HG03354 (cell line): ENCODE data around the gene LRIG1.

Experiments used
- ATAC-seq: cut with Tn5 transposase; IDR thresholded peaks from one replicate; pipeline ENCODE4 v1.9.1; 2021; ENCODE audit warnings: mild to moderate bottlenecking; ENCODE audit not compliant: unreplicated experiment, poor library complexity, severe bottlenecking

The LRIG1 gene

GRCh38 chr3:66507423-66508260 is 6.8 kb upstream of the LRIG1 start:
- ATAC-seq = no peak

DNA sequence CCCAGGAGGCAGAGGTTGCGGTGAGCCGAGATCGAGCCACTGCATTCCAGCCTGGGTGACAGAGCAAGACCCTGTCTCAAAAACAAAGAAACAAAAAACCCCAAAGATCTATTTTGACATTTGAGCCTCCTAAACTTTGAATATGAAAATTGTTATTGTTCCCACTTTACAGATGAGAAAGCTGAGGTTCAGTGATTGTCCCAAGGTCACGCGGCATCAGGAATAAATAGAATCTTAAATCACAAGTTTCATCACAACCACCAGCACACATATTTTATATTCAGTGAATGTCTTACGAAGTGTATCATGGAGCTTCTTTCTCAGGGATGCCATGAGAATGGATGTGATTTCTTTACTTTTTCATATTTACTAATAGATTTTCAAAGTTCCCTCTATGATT is 5.3 kb upstream of the LRIG1 start:
- ATAC-seq = no peak

DNA sequence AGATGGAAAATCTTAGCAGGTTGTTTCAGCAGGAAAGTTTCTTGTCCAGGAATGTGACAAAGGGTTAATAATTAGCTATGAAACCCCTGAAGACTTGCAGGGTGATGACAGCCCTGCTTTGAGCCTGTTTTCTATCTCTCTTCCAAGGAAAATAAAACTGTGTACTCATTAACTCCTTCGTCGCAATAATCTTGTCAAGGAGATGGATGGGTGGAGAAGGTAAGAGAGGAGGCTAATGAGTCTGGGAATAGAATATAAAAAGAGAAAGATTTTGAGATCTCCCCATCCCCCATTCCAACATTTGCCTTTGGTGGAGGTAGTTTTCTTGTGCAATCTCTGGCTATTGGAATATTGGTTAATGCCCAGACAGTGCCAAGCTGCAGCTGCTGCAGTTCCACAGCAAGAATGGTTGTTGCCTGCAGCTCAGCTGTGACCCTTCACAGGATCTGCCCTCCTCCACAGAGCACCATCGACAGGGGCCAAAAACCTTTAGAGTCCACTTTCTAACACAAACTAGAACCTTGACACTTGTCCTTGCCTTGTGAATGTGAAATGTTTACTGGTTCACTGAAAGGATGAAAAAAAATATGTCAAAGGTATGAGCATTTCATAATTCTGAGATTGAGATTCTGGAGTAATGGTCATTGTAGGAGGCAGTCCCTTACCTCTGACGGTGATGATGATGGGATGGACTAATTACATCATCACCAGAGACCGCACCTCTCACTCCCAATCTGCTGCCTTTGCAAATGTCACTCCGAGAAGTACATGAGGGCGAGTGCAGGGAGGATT is 4.2 kb upstream of the LRIG1 start:
- no peak for ATAC-seq

DNA sequence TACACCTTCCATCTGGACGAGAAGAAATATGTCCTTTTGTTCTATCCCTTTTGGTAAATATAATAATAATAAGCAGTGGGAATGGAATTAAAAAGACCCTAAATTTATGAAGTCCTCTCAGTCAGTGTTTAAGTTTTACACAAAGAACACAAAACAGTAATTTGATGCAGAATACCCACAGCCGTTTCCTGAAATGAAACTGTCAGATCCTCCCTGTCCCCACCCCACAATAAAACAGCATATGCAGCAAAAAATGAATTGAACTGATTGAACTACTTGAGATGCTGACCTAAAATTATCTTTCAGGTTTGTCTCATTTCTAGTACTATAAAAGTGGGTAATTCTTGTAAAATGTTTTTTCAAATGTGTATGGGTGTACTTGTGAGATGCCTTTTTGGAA is 2.2 kb upstream of the LRIG1 start:
- no peak for ATAC-seq

GRCh38 chr3:66502245-66502874 is 1.5 kb upstream of the LRIG1 start:
- ATAC-seq = no peak

GRCh38 chr3:66501483-66502244 is 842 bp upstream of the LRIG1 start:
- ATAC-seq = no peak

DNA sequence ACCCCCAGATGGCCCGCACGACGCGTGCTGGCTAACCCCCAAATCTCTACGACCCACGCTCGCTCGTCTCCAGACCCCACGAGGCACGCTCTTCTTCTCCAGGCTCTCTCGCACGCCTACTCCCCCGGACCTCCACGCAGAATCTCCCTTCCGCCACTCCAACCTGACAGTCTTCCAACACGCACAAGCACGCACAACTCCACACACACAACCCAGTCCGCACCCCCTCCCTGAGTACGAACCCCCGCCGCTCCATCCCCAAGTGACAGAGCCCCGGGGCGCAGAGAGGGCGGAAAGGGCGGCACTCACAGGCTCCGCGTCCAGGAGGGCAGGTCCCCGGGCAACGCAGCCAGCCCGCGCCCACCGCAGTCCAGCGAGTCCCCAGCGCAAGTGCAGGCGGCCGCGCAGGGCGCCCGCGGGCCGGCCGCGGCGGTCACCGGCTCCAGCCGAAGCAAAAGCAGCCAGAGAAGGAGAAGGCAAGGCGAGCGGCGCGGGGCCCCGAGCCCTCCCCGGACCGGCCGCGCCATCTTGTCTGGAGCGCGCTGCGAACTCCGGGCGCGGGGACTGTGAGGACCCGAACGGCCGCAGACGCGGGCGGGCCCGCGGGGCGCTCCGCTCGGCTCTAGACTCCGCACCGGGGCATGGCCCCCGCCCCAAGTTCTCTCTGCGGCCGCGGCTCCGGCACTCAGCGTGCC is 794 bp downstream of the LRIG1 start:
- peak; percentile 29 for ATAC-seq

DNA sequence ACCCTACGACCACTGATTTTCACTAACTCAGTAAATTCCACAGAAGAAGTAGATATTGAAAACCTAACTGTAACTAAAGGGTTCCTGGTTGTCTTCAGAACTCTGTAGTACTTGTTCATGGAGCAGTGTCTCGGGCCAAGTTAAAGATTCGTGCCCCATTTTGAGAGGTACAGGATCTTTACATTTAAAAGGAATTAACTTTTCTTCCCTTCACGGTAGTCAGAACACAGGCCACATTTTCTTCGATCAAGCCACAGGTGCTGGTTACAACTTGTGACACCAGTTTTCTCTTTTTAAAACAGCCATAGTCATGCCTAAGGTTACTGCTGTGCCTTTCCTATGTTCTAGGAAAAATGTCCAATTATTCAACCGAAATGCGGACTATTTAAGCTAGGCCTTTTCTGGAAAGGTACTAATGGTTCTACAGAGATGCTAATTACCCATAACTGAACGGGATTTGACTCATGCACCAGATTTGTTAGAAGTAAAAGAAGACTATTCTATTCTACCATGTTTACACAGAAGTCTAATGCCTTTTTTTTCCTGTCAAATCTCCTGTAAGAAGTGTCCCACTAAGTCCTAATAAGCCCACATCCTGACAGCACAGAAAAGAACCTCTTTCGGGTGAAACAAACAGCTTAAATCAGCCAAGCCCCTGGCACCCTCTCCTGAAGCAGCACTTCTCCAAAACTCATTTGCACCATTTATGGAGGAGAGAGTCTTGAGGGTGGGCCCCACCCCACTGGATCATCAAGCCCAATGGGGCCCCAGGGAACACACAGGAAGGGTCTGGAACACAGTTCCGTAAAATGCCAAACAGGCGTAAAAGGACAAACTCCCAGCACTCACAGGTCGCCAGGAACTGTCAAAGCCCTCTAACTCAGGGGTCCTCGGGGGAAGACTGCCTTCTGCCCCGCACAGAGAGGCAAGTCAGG is 1.9 kb downstream of the LRIG1 start:
- ATAC-seq = no peak

DNA sequence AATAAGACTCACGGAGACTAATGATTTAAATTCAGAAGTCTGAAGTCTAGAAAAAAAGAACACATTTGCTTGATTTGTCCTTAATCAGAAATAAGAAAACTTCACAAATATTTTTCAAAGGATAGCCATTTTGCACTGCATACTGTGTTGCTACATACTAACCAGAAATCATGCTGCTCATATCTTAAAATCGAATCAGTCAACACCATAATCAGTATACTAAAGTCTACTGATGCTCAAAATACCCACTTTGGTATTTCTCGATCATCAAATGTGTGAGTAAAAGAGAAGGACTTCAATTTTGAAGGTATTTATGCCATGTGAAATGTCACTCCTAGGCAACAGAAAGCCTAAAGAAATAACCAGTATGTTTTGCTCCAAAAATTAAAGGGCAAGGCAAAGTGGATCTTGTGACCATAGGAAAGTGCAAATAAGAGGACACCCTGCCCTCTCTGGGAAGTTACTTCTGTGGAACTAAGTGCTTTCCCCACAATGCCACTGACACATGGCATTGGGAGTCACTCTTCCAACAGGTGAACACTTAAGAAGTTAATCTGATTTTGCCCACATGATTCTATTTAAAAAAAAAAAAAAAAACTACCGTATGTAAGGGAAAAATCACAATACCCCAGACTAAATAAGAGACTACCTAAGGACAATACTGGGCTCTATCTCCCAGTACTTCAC is 2.7 kb downstream of the LRIG1 start:
- no peak for ATAC-seq

DNA sequence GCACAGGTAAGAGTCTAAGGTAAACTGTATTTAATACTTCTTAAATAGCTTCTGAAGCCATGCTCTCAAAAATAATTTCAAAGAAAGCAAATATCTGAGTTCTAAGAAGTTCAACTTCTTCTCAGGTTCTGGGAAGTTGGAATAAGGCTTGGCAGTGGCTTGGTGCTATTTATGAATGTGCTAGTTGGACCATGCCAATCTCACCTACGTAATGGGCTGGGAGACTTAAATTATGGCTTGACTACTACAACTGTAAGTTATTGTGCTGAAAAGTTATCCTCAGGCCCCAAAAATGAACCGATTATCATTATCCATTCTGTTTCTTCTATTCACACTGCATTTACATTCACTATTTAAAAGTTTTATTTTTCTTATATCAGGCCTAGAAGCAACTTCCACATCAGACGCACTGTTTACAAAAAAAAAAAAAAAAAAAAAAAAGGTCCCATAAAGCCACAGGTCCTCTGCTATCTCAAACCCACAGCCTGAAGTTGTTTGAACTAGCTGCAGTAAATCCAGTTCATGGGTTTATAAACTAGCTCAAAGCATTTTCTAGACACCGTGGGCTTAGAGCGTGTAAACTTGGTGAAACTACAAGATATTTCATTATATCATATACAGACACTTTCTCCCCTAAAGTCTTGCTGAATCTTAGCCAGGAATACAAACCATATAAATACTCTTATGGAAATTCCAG is 3.4 kb downstream of the LRIG1 start:
- no peak for ATAC-seq

DNA sequence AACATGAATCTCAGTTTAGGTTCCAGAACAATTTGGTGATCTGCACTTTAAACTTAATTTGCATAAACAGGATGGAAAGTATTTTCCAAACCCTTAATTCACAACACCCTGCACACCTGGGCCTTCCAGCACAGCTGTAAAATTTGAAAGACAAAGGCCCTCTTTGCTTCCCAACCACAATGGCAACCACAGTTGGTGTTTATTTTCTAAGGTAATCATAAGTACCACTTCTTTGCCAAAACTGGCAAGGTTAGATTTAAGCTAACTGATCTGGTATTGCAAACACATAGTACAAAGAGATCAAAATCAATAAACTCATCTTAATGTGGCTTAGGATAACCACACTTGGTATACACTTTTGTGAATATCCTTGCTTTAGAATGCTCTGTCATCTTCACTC is 4.1 kb downstream of the LRIG1 start:
- no peak for ATAC-seq

DNA sequence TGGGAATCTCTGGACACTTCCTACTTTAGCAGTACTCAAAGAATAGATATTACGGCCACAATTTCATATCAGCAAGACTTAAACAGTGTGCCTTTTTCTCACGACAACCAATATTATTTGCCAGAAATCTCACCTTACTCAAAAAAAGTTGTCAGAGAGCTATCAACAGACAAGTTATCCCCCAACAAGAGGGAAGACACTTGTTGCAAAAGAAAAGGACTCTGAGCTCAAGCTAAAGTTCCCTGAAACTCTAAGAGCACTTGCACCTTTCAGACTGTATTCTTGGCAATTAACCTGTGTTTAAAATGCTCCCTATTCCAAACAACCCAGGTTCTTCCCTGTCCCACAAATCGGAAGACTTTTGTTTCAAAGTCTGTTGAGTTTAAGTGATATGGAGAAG is 4.5 kb downstream of the LRIG1 start:
- ATAC-seq = no peak

- no peak for ATAC-seq
Observed at GRCh38 chr3:66495668-66496045, 5.2 kb downstream of the LRIG1 start.

GRCh38 chr3:66494959-66495667 is 5.7 kb downstream of the LRIG1 start:
- ATAC-seq = no peak

GRCh38 chr3:66493458-66494099 is 7.2 kb downstream of the LRIG1 start:
- ATAC-seq = no peak

- no peak for ATAC-seq
Observed at GRCh38 chr3:66492672-66493071, 8.2 kb downstream of the LRIG1 start.
